Measurements from ENCODE around the gene MED15.
"Not testable (repeated sequence)": the region's sequence is repeated elsewhere in the genome, so short reads cannot be mapped to it uniquely, and the experiment has no call there.

MED15 gene

DNA sequence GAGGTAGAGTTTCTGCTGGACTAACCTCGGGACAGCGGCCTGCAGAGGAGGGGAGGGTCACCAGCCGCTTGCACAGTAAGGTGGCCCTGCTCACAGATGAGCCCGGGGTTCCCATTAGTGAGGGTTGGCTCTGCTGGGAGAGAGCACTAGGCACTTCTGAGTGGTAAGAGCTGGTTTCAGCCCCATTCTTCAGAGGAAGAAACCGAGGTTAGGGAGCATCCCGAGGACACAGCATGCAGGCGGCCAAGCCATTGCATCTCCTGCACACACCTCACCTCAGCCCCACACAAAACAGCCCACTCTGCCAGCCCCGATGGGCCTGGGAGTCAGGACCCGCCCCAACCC is 99.3 kb downstream of the MED15 start:
- no peak for DNase-seq

DNA sequence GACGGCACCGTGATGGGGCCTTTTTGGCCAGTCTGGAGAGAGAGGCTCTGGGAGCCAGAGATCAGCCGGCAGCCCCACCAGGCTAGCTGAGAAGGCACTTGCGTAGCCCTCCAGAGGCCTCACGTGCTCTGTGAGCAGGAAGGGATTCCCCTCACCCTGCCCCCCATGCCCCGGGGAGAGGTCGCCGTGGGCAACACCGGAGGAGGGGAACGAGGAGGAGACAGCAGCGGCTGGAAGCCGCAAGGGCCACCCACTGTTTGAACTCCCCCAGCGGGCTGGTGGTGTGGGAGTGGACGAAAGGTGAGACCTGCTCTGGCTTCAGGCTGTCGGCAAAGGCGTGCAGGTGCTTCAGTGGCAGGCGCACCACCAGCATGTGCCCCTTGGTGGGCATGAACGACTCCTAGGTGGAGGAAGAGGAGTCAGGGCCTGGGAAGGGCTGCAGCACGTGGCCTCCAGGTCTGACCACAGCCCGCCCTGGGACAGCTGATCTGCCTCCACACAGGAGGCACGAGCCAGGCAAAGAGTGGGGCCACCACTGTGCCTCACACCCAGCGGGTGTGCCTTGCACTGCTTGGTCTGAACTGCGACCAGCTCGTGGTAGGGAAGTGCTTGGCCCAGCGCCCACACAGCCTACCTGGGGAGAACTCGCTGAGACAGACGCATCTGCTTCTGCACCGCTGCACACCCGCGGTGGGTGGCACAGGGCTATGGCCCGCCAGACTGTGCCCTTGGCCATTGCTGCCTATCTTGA is 99.9 kb downstream of the MED15 start:
- DNase-seq = no peak

DNA sequence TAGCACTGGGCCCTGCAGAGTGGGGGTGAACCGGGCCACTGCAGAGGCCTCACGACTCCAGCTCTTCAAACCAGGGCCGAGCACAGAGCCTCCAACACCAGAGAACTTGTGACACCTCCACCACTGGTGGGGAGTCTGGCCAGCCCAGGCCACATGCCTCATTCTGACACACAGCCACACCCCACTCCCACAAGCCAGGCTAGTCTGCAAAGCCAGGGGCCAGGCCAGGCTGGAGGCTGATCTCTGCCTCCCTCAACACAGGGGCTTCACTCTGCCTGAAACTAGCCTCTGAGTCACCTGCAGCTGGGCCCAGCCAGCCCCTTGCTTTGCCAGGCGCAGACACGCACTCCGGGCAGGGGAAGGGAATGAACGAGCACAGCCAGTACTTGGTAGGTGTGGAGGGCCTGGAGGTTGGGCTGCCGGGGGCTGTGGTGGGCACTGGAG is 102.9 kb downstream of the MED15 start:
- DNase-seq = no peak

DNA sequence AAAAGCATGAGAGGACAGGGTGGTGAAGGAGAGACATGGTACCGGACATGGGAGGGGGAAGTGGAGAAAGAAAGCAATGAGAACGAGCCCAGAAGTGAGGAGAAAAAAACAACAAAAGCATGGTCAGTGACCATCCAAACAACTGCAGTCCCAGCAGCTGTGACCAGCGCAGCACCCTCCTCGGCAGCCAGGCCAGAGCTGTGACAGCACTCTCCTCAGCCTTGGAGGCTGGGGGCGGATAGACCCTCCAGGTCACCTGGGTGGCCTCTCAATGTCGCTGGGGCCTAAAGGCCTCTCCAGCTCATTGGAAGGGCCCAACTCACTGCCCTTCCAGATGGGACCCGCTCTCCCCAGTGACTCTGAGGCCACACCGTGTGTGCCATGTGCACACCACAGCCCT is 103.3 kb downstream of the MED15 start:
- no peak for DNase-seq

DNA sequence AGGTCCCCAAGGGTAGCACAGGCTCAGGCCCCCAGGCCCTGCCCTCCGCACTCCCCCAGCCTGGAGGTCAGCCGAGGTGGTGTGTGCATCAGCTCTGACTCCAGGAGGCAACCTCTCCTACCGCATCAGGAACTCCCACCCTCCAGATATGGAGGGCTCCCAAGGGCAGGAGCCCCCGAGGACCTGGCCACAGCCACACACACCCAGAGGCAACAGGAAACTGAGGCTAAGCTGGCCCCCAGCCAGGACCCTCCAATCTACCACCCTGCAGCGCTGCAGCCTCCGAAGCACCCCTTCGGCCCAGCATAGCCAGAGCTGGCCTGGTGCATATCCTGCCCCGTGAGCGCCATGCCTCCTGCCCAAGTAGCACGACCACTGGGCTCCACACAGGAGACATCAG is 104.0 kb downstream of the MED15 start:
- DNase-seq = no peak

DNA sequence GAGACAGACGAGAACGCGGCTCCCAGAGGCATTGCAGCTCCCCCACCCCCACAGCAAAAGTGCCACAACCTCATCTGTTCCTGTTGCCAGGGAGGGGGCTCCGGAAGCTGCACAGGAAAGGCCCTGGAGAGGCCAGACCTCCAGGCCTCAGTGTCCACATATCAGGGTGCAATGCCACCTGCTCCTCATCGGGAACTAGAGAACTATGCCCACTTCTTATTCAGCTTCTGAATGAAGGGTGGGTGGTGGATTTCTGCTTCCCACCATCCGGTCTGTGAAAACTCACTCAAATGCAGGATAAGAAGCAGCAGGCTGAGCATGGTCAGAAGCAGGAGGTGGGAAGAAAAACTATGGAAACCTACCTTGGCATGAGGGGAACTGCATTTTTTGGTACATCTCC is 105.9 kb downstream of the MED15 start:
- no peak for DNase-seq

DNA sequence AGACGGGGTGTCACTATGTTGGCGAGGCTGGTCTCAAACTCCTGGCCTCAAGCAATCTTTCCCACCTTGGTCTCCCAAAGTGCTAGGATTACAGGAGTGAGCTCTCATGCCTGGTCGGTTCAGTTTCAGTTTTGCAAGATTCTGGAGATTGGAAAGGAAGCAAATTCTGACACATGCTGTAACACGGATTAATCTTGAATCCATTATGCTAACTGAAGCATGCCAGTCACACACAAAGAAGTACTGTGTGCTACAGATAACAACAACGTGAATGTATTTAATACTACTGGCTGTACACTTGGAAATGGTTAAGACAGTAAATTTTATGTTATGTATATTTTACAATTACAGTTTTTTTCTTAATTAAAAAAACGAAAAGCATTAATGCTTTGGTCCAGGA is 107.6 kb downstream of the MED15 start:
- no peak for DNase-seq

DNA sequence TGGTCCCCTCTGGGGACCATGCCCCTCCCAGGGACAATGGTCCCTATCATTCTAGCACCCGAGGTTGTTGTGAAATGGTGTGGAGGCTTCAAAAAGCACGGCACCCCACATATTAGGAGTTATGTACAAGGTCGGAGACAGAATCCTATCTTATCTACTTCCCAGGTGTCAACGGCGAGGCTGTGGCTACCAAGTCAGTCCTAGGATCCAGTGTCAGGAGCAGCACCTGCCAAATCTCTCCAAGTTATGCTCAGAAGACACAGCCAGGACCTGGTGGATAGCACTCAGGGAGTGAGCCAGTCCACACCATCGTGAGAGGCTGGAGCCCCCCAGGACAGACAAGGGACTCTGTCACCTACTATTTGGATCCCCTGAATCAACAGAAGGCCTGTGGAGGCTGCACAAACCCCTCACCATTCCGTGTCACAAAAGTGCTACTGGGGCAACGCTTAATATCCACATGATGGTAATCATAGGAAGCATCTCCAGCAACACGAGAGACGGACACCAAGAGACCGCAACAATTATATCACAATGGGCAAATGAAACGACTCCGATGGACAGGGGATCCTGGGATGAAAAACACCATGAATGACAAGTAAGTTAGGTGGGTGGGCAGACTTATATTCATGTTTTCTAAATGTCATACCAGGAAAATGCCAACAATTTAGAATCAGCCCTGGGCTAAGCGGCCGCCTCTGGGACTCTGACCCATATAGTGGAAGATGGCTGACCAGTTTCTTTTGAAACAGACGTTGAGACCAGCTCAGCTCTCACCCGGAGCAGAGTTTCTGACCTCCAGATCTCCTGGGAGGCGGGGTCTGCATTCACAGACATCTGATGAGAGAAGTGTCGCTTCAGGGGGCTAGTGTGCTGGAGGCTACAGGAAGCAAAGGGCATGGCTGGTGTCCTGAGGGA is 108.4 kb downstream of the MED15 start:
- no peak for DNase-seq

DNA sequence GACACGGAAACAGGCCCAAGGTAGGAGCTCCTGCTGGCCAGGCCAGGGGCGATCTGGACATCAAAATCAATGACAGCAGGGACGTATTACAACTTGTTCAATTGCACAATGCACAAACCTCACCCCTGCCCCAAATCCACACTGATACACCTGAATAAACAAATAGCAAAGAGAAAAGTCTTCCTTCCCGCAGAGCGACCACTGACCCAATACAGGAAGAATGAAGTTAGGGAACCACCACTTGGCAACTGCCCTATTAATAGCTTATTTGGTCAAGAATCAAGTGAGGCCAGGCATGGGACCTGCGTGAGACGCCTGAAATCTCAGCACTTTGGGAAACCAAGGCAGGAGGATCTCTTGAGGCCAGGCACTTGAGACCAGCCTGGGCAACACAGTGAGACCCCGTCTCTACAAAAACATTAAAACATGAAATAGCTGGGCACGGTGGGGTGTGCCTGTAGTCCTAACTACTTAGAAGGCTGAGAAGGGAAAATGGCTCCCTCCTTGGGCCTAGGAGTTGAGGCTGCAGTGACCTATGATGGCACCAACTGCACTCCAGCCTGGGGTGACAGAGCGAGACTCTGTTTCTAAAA is 109.1 kb downstream of the MED15 start:
- DNase-seq = no peak

DNA sequence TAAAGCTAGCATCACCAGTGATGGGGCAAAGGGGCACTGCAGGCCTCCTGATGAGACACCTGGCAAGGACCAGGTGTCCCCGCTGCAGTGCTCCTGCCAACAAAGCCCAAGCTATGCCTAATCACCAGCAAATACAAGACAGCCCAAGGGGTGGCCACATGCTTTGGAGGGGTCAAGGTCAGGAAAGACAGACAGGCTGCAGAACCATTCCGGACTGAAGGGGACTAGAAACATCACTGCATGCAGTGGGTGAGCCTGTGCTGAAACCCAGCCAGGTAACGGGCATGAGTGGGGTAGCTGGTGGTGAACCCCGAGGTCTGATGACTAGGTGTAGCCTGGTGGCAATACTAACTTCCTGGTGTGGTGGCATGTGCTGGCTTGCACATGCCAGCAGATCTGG is 111.1 kb downstream of the MED15 start:
- DNase-seq = no peak

DNA sequence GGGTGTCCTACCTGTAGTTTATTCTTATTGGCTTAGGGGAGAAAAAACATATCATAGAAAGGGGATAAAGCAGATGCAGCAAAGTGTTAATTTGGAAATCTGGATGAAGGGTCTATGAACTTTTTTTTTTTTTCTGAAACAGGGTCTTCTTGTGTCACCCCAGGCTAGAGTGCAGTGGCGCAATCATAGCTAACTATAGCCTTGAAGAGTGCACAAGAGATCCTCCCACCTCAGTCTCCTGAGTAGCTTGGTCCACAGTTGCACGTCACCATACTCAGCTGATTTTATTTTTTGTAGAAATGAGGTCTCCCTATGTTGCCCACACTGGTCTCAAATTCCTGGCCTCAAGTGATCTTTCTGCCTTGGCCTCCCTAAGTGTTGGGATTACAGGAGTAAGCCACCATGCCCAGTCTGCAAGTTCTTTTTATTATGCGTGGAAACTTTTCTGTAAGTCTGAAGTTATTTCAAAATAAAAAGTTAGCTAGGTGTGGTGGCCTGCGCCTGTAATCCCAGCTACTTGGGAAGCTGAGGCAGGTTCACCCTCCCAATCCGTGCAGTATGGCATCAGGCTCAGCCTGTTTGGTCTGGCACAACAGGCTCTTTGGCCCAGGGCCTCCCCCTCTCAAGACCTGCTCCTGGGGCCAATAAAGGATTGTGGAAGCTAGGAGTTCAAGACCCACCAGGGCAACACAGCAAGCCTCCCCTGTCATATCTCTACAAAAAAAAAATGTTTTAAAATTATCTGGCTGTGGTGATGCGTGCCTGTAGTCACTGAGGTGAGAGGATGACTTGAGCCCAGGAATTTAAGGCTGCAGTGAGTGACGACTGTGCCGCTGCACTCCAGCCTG is 111.9 kb downstream of the MED15 start:
- DNase-seq = no peak

DNA sequence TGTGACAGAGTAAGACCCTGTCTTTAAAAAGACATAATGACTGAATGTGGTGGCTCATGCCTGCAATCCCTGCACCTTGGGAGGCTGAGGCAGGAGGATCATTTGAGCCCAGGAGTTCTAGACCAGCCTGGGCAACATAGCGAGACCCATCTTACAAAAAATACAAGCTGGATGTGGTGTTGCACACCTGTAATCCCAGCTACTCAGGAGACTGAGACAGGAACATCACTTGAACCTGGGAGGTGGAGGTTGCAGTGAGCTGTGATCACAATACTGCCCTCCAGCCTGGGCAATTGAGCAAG is 112.4 kb downstream of the MED15 start:
- not testable (repeated sequence) for DNase-seq

DNA sequence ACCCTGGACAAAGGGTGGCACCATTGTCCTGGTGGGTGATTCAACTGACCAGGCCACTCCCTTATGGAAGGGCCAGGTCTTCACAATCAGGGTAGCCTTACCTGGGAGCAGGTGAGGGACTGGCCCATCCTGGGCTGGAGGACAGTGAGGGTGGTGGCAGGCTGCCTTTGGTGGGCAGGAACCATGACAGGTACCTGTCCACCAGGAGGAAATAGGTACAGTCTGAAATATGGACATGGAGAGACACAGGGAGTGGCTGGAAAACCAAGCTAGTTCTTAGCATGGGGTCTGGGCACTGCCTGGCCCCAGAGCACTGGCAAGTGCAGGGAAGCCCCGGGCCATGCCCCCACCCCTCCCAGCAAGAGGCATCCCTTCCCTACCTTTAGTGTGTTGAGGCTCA is 113.8 kb downstream of the MED15 start:
- DNase-seq = no peak

DNA sequence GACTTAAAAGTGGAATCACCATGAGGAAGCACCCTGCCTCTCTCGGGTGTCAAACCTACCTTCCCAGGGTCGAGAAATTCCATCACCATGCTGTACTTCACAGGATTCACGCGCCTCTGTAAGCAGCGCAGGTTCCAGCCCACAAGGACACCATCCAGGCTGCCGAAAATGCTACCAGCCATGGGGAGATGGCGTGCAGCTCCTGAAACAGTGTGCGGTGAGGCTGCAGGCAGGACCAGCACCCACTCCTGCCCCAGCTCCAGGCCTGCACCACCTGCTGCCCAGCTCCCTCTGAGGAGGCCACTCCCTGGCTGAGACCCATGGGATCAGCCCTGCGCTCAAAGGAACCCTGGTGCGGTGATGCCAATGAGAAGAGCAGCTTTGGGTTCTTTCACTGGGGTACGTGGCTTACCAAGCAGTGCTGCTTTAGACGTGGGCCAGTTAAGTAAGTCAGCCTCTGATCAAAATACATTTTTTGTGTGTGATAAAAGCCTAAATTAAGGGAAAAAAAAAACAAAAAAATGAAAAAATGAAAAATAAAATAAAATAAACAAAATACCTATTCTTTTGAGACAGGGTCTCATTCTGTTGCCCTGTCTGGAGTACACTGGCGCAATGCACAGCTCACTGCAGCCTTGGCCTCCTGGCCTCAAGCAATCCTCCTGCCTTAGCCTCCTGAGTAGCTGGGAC is 115.4 kb downstream of the MED15 start:
- no peak for DNase-seq

DNA sequence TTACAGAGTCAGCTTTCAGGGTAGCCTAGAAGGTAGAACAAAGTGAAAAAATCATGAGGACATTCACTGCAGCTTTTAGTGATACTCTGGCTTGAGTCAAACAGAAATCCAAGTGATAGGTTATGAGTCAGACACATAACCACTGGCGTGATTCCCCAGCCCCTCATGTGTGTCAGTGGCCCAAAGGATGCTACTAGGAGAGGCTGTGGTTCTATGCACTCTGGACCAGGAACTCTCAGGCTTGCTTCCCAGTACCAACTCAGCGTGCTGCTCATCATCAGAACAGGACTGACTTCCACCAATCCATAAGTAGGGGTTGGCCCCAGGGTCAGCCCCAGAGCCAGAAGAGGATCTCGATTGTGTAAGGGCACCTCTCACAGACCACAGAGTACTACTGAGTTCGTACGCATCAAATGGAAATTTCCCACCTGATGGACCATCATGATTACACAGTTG is 116.8 kb downstream of the MED15 start:
- no peak for DNase-seq

DNA sequence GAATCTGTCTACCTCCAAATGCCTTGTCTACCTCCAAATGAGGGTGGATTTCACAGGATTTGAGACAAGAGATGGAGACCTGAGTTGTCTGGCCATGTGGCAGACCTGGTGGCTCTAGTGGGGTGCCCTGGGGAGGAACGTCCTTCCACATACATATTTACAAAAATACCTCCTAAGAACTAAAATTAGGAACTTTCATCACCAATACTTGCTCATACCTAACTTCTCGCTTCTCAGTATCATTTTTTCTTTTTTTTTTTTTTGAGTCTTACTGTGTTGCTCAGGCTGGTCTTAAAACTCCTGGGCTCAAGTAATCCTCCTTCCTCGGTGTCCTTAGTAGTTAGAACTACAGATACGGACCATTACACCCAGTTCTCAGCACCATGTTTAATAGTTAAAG is 117.9 kb downstream of the MED15 start:
- no peak for DNase-seq

DNA sequence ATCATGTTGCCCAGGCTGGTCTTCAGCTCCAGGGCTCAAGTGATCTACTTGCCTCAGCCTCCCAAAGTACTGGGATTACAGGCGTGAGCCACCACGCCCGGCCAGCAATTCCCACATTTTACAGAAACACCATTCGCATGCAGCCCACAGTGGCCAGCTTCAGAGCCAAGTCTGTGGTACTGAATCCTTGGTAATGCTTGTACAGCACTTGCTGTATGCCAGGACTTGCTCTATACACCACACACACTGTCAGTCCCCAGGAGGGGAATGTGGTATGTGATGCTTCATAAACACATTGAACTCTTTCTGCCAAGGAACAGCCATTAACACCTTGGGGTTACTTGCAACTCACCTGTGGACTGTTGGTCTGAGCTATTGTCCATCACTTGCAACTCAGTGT is 119.4 kb downstream of the MED15 start:
- DNase-seq = no peak

DNA sequence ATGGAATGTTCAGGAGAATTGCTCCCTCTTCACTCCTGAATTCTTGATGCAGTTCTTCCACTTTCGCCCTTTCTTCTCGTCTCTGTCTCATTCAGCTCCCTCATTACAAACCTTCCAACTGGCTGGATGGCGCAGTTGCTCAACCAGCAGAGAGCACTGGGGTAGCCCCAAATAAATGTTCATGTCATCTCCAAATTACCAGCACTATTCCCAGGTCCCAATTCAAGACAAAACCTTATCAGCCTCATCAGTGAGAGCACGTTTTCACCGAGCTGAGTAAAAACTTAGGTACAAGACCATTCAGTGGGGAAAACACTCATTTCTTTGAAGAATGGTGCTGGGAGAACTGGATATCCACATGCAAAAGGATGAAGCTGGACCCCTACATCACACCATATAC is 120.0 kb downstream of the MED15 start:
- DNase-seq = no peak

DNA sequence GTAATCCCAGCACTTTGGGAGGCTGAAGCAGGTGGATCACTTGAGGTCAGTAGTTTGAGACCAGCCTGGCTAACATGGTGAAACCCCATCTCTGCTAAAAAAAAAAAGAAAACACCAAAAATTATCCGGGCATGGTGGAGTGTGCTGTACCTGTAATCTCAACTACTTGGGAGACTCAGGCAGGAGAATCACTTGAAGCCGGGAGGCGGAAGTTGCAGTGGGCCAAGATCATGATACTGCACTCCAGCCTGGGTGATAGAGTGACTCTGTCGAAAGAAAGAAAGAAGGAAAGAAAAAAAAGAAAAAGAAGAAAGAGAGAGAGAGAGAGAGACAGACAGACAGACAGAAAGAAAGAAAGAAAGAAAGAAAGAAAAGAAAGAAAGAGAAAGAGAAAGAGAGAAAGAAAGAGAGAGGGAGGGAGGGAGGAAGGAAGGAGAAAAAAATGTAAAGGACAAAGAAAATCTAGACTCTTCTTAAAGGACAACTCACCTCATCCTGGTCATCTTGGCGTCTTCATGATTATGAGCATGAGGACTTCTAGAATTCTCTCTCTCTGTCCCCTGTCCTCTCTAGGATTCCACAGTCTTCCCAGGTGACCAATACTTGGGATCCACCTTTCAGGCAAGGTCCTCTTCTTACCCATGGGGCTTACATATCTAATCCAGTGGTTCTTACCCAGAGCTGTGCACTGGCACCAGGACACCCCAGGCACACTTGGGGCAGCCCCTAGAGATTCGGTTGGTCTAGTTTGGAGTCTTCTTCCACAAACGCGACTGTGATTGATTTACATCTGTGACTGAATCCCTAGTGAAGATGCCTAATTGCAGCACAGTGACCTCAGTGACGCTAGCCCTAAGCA is 120.9 kb downstream of the MED15 start:
- DNase-seq = no peak

DNA sequence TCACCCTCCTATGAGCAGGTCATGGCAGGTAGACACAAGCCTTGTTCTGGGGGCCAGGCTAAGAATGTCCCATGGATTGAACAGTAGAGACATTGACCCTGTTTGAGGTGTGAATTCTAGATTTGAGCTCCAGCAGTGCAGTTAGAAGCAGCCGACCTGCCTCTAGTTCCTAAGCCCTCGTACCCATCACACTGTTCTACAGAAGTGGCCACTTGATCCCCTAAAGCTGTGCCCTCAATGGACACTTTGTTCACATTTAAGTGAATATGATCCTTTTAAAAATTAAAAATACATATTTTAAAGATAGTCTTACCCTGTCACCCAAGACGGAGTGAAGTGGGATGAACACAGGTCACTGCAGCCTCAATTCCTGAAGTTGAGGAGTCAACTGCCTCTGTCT is 122.0 kb downstream of the MED15 start:
- DNase-seq = no peak

DNA sequence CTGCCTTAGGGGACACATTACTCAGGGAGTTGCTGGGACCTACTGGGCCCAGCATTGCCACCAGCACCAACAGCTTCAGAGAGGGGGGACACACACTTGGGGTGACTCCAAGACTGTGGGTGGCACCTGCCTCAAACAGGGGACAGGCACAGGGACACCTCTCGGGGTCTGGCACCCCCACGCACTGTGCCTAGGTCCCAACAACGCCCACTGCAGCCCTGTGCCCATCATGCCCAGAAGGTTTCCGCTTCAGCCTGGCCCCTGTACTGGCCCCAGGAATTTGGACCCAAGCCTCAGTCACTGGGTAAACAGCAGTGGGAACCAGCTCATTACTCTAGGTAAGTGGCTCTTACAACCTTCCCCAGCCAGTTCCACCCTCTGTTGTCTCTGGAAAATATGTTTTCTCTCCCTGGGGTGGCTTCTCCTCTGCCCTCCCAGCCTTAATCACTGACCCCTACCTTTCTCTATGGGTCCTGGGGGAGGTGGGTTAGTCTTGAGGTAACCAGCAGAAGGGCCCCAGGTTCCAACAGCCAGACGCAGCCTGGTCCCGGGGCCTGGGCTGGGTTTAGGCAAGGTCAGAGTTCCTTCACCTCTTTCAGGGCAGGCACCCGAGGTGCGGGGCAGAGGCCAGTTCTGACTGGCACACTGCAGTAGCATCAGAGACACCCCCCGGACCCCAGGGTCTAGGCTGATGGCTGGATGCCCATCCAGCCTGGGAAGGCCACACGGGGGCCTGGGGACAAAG is 123.6 kb downstream of the MED15 start:
- no peak for DNase-seq

Measured in CD4-positive, alpha-beta T cell treated with Interleukin-6 for 4 hours (primary cell).